Ecto neural progenitor cell (in vitro differentiated cells): ENCODE data around the gene NR4A3.

Source experiments
- DNase-seq: peaks from one replicate; pipeline ENCODE4 v3.0.0-alpha.2; 2018; ENCODE audit warnings: low spot score

Gene NR4A3

GRCh38 chr9:99878651-99879050 is 57.0 kb downstream of the NR4A3 start:
- no peak for DNase-seq

GRCh38 chr9:99881769-99882168 is 60.1 kb downstream of the NR4A3 start:
- no peak for DNase-seq

GRCh38 chr9:99885747-99886146 is 64.1 kb downstream of the NR4A3 start:
- no peak for DNase-seq

GRCh38 chr9:99889120-99889519 is 67.4 kb downstream of the NR4A3 start:
- DNase-seq, result no peak

GRCh38 chr9:99894826-99895225 is 73.1 kb downstream of the NR4A3 start:
- no peak for DNase-seq

GRCh38 chr9:99895510-99895909 is 73.8 kb downstream of the NR4A3 start:
- no peak for DNase-seq

- DNase-seq, result no peak
Observed at GRCh38 chr9:99896119-99896518, 74.4 kb downstream of the NR4A3 start.

- DNase-seq, result no peak
Observed at GRCh38 chr9:99903393-99903792, 81.7 kb downstream of the NR4A3 start.

- DNase-seq, result no peak
Observed at GRCh38 chr9:99905833-99906402, 84.2 kb downstream of the NR4A3 start.

GRCh38 chr9:99906403-99907207 is 84.9 kb downstream of the NR4A3 start, which contains the start of gene STX17:
STX17 (plus strand) TSS chr9:99906654; CDS start chr9:99915240, 8,586 bp downstream.
- peak; percentile 88 for DNase-seq

GRCh38 chr9:99907208-99907532 is 85.5 kb downstream of the NR4A3 start:
- DNase-seq, result no peak

GRCh38 chr9:99911600-99911999 is 89.9 kb downstream of the NR4A3 start:
- DNase-seq, result no peak
